Brain microvascular endothelial cell (primary cell): ENCODE results near the gene PHACTR3.

ENCODE experiments used
- DNase-seq: peaks from one replicate; pipeline ENCODE4 v3.0.0-alpha.2; 2020
- H3K27ac ChIP-seq: fragments of 250-450 bp; sonication (Bioruptor Pico); 2 replicates; pipeline ENCODE4 v1.5.1; 2020; ENCODE audit warnings: mild to moderate bottlenecking, moderate library complexity
- H3K27me3 ChIP-seq: fragments of 250-450 bp; sonication (Bioruptor Pico); replicated peaks from 2 replicates; pipeline ENCODE4 v1.5.1; 2020; ENCODE audit warnings: mild to moderate bottlenecking
- H3K36me3 ChIP-seq: fragments of 250-450 bp; sonication (Bioruptor Pico); replicated peaks from 2 replicates; pipeline ENCODE4 v1.5.1; 2020; ENCODE audit warnings: mild to moderate bottlenecking
- H3K4me3 ChIP-seq: 2 replicates; pipeline ENCODE4 v1.5.1; 2011; ENCODE audit warnings: low read depth, mild to moderate bottlenecking, control low read depth, low read length, moderate library complexity
- in situ Hi-C: cut with HindIII; loops from 2 replicates; pipeline ENCODE4 v1.10.0; 2017; ENCODE audit warnings: low sequenced_read_pairs, low pct_ligation_motif_present
- TF ChIP-seq, protein P1 (sequence below): IDR thresholded peaks from 2 replicates; pipeline ENCODE4 v1.5.1; 2011; ENCODE audit warnings: low read depth, mild to moderate bottlenecking, moderate library complexity, low read length, control low read depth, inconsistent platforms; ENCODE audit errors: missing control alignments

Gene PHACTR3

GRCh38 chr20:59585714-59586409 is 18.5 kb upstream of the PHACTR3 start:
- Histone ChIP-seq H3K27me3 (no peaks in the 10 kb centered on the region), H3K4me3 (no peak overlapping the region), H3K27ac (no peak overlapping the region), H3K36me3 (no peaks in the 10 kb centered on the region)
- TF ChIP-seq, protein P1, sequence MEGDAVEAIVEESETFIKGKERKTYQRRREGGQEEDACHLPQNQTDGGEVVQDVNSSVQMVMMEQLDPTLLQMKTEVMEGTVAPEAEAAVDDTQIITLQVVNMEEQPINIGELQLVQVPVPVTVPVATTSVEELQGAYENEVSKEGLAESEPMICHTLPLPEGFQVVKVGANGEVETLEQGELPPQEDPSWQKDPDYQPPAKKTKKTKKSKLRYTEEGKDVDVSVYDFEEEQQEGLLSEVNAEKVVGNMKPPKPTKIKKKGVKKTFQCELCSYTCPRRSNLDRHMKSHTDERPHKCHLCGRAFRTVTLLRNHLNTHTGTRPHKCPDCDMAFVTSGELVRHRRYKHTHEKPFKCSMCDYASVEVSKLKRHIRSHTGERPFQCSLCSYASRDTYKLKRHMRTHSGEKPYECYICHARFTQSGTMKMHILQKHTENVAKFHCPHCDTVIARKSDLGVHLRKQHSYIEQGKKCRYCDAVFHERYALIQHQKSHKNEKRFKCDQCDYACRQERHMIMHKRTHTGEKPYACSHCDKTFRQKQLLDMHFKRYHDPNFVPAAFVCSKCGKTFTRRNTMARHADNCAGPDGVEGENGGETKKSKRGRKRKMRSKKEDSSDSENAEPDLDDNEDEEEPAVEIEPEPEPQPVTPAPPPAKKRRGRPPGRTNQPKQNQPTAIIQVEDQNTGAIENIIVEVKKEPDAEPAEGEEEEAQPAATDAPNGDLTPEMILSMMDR: no peak
- in situ Hi-C loops: no loop called here
- no peak for DNase-seq

DNA sequence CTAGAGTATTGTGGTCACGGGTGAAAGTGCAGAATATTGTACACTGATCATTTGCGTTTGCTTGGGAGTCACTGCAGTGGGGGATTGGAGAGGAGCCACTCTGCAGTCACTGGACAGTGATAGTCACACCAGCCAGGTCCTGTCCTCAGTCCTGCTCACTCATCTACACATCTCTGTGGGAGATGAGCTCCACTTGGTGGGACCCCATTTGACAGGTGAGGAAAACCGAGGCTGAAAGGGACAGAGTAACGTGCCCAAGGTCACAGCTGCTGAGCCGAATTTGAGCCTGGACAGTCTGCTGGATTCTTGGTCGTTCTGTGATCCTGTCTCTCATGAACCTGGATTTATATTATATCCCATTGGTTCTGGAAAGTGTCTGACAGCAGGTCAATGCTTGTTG is 17.7 kb upstream of the PHACTR3 start:
- in situ Hi-C loops: no loop called here
- no peak for DNase-seq
- Histone ChIP-seq H3K27ac (no peak overlapping the region), H3K27me3 (no peaks in the 10 kb centered on the region), H3K36me3 (no peaks in the 10 kb centered on the region), H3K4me3 (no peak overlapping the region)
- TF ChIP-seq, protein P1: no peak

DNA sequence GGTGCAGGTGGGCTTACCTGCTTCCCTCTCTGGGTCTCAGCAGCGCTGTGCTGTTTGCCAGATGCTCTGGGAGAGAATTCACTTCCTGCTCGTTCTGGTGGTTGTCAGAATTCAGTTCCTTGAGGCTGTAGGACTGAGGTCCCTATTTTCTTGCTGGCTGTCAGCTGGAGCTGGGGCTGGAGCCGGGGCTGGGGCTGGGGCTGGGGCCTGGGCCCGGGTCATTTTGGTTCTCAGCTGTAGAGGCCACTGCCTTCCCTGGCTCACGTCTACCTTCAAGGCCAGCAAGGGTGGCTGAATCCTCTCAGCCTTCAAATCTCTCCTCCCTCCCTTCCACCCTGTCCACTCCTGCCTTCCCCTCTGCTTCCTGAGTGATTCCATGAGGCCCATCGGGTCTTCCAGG is 16.8 kb upstream of the PHACTR3 start:
- in situ Hi-C loops: no loop called here
- TF ChIP-seq, protein P1: no peak

DNA sequence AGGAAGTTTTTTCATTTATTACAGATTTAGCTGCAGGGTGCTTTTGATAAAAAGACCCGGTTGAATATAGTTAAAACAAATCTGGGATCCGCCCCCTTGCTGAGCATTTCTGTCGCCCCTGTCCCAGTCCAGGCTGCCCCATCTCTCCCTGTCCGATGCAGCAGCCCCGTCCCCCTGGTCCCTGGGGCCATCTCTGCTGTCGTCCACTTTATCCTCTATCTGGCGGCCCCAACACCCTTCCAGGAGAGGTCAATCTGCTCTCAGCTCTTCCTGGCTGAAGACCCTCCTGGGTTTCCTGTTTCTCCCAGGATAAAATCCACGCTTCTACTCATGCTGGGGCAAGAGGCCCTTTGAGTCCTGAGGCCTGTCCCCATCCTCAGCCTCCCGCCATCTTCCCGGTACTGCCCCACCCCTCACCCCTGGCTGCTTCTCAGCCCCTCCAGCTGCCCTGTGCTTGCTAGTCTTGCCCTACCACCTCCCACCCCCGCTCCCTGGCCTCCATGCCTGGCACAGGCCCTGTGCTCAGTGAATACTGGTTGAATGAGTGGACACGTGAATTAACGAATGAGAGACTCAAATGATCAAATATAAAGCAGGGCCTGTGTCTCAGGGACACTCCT is 16.0 kb upstream of the PHACTR3 start:
- no peaks in the 10 kb centered on the region for H3K27me3 ChIP-seq
- TF ChIP-seq, protein P1: no peak
- no peak for DNase-seq
- in situ Hi-C loops: no loop called here
- no peak overlapping the region for H3K27ac ChIP-seq
- H3K36me3 ChIP-seq: no peaks in the 10 kb centered on the region
- H3K4me3 ChIP-seq: no peak overlapping the region

More for the DNA sequence above, 16.8 kb upstream of the PHACTR3 start:
- DNase-seq: no peak
- H3K36me3 ChIP-seq: no peaks in the 10 kb centered on the region
- no peaks in the 10 kb centered on the region for H3K27me3 ChIP-seq
- no peak overlapping the region for H3K27ac ChIP-seq
- H3K4me3 ChIP-seq: no peak overlapping the region

DNA sequence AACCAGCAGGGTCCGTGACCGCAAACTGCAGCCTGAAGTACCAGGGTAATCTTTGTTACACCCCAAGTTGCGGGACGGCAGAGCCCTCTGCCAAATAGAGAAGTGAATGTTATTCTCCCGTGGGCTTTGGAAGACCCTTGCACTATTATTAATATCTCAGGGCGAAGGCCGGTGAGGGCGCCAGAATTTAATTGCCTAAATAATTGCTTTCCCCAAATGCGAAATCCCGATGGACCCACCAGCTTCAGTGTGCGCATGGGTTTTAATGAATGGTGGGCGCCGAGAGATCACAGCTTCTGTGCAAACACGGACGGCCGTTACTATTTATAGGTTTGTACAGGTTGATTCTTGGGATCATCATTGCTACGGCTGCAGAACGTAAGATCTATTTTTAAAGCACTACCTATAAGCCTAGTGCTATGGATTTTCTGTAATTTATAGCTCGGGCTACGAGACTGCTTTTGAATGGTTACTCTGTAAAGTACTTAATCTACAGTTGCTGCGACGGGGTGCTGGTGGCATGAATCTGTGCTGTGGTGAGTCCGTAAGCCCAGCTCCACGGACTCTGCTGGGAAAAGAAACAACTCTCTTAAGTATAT is 15.2 kb upstream of the PHACTR3 start:
- no peaks in the 10 kb centered on the region for H3K36me3 ChIP-seq
- DNase-seq: no peak
- no peak overlapping the region for H3K27ac ChIP-seq
- no peaks in the 10 kb centered on the region for H3K27me3 ChIP-seq
- H3K4me3 ChIP-seq: no peak overlapping the region
- TF ChIP-seq, protein P1: no peak
- in situ Hi-C loops: no loop called here
